ENCODE measurements around the gene PLA2G2C.

PLA2G2C gene

DNA sequence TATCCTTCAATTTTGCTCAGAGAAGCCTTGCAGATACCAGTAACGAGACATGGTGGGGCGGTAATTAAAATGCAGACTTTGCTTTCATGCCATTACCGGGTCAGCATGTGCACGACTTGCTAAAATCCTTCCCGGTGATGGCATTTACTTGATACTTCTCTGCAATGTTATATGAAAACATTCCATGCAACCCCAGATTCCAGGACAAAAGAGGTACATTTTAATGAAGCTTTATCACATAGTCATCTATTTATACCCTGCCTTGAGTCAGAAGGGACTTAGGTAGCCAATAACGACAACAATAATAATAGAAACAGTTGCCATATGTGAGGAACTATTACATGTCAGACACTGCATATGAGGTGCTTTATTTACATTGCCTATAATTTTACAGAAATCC is 29.4 kb upstream of the PLA2G2C start:
- DNase-seq (ENCODE audit: low read depth) = no peak
- no peak overlapping the region for H3K4me3 ChIP-seq (ENCODE audit: low read depth, low read length)
- TF ChIP-seq, protein P1, sequence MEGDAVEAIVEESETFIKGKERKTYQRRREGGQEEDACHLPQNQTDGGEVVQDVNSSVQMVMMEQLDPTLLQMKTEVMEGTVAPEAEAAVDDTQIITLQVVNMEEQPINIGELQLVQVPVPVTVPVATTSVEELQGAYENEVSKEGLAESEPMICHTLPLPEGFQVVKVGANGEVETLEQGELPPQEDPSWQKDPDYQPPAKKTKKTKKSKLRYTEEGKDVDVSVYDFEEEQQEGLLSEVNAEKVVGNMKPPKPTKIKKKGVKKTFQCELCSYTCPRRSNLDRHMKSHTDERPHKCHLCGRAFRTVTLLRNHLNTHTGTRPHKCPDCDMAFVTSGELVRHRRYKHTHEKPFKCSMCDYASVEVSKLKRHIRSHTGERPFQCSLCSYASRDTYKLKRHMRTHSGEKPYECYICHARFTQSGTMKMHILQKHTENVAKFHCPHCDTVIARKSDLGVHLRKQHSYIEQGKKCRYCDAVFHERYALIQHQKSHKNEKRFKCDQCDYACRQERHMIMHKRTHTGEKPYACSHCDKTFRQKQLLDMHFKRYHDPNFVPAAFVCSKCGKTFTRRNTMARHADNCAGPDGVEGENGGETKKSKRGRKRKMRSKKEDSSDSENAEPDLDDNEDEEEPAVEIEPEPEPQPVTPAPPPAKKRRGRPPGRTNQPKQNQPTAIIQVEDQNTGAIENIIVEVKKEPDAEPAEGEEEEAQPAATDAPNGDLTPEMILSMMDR (IDR thresholded peaks at IDR 0.05; ENCODE audit: low read depth, low read length, missing control alignments) = no peak

DNA sequence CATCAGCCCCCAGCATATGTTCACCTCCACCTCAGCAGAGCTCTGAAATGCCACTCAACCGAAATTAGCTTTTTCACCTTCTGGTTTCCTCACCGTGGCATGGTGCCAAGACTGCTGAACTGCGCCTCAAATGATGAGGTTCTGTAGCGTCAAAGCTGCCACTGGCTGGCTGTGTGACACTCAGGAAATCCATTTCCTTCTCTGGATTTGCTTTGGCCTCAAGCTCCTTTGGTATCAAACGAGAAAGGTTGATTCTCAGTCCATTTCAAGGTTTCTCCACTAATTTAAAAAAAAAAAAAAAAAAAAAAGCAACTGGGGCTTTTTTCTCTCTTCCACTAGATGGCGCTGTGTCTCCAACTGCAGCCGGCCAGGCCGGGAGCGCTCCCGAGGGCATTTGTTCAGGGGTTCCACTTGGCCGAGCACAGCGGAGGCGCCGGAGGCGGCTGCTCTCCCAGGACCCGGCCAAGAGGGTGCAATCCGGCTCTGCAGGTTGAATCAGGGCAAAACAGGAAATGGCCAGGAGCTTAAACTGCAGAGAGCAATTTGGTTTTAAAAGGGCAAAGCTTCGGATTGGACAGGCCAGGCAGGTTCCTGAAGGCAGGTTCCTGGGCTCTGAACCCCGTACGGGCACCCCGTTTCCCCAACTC is 26.5 kb upstream of the PLA2G2C start:
- DNase-seq (ENCODE audit: low read depth) = no peak
- no peak overlapping the region for H3K4me3 ChIP-seq (ENCODE audit: low read depth, low read length)

DNA sequence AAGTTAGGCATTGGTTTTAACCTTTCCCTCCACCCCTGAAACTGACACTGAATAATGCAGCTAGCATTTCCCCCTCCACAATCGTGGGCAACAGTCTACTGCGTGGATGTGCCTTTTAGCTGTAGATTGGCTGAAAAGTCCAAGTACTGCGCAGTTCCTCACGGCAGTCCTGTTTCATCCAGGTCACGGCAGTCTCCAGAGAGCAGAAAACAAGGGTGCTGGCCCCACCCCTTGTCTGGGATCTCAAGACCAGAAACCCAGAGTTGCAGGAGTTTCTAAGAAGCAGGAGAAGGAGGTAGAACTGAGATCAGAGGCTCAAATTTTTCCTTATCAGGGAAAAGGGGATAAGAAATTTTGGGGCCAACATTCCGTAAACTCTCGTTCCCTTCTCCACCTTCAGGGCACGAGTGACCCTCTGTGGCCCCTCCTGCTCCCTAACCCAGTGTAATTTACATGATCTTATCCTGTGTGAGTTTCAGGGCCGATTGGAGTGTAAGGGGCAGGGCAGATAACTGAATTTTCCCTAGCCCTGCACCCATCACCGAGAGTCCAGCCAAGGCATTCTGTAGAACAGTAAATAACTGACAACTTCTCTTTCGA is 25.9 kb upstream of the PLA2G2C start:
- H3K4me3 ChIP-seq (ENCODE audit: low read depth, low read length) = no peak overlapping the region
- TF ChIP-seq, protein P1 (IDR thresholded peaks at IDR 0.05; ENCODE audit: low read depth, low read length, missing control alignments) = no peak
- DNase-seq (ENCODE audit: low read depth) = no peak

More for the DNA sequence above, 26.5 kb upstream of the PLA2G2C start:
- TF ChIP-seq, protein P1 (IDR thresholded peaks at IDR 0.05; ENCODE audit: low read depth, low read length, missing control alignments) = peak; percentile 72

DNA sequence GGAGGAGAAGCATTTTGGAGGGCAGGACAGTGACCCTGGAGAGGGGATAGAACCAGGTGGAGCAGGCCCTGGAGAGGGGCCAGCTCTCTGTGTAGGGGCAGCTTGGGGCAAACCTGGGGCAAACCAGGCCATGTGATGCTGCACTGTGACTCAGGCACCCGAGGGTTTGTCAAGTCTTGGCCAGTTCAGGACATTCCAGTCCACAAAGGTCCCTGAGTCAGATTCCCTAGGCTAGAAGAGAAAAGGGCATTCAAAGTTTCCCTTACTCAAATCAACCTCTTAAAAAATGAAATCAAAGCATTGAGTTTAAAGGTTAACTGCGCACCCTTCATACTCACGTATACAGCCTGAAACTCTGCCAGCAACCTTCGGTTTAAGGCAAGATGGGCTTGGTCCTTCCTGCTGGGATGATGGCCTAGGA is 25.2 kb upstream of the PLA2G2C start:
- DNase-seq (ENCODE audit: low read depth) = no peak
- no peak overlapping the region for H3K4me3 ChIP-seq (ENCODE audit: low read depth, low read length)
- TF ChIP-seq, protein P1 (IDR thresholded peaks at IDR 0.05; ENCODE audit: low read depth, low read length, missing control alignments) = no peak

DNA sequence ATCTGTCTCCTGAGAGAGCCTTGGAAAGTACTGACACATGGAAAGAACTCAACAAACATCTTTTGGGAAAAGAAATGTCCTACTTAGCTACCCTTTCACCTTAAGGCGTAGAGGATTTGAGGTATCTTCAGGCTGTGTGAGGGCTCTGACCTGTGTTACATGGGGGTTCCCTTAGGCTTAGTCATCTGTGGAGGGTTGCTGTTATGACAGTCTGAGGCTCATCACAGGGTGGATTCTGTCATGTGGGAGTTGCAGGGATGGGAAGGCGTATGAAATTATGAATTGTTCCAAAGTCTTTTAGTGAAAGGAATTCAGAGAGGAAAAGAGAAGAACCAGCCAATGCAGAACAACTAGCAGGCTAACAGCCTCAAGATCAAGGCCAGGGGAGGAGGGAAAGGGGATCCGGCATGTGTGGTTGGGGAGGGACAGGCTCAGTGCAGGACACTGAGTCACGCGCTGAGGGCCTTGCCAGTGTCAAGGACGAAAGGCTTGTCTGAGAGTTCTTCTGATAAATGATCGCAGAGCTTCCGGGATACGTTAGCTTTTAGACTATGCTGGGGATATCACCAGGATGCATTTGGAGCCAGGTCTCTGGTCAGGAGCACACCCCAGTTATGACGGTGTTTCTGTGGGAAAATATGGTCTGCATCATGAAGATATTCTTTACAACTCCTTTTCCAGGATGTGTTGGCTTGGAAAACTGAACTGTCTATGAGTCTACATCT is 24.6 kb upstream of the PLA2G2C start:
- no peak overlapping the region for H3K4me3 ChIP-seq (ENCODE audit: low read depth, low read length)
- no peak for DNase-seq (ENCODE audit: low read depth)
- TF ChIP-seq, protein P1 (IDR thresholded peaks at IDR 0.05; ENCODE audit: low read depth, low read length, missing control alignments) = no peak

DNA sequence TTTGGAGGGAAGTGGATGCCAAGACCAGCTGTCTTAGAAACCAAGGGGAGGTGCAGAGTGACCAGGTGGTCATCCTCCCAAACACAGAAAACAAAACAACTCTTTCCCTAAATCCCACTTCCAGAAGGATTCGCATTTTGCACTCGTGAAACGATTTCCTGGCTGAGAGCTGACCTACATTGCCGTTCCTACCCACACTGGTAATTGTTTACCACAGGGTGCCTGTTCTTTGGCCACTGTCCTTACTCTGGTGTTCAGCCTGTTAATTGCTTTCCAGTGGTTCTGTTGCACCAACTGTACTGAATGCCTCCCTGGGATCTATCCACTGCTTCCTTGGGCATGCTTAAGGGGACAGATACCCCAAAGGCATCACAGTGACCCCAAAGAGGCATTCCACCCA is 23.2 kb upstream of the PLA2G2C start:
- TF ChIP-seq, protein P1 (IDR thresholded peaks at IDR 0.05; ENCODE audit: low read depth, low read length, missing control alignments) = no peak
- DNase-seq (ENCODE audit: low read depth) = no peak
- H3K4me3 ChIP-seq (ENCODE audit: low read depth, low read length) = no peak overlapping the region
